Astrocyte (in vitro differentiated cells and primary cell): ENCODE data around the gene RIC1. TPM values are rescaled to one million over a fixed set of nuclear protein-coding genes. Genes with fewer than 3 reads are reported as not detected.

Source experiments
- DNase-seq: peaks from one replicate; pipeline ENCODE4 v3.0.0-alpha.2; 2010; ENCODE audit warnings: low read depth
- FAIRE-seq: peaks from 2 replicates; lab custom pipeline; 2011; peaks lifted over from hg19 to GRCh38; lab: Jason Lieb, UNC
- H2AFZ ChIP-seq: 2 replicates; pipeline ENCODE4 v1.6.0; 2012; ENCODE audit warnings: low read depth, low read length, inconsistent platforms
- H3K27ac ChIP-seq: 2 replicates; pipeline ENCODE4 v1.5.1; 2011; ENCODE audit warnings: low read depth, low read length, inconsistent platforms
- H3K27me3 ChIP-seq: 2 replicates; pipeline ENCODE4 v1.6.0; 2011; ENCODE audit warnings: low read length, inconsistent platforms; ENCODE audit not compliant: insufficient read depth
- H3K36me3 ChIP-seq: 2 replicates; pipeline ENCODE4 v1.5.1; 2011; ENCODE audit warnings: low read length, inconsistent platforms; ENCODE audit not compliant: insufficient read depth
- H3K4me1 ChIP-seq: 2 replicates; pipeline ENCODE4 v1.5.1; 2011; ENCODE audit warnings: low read length, inconsistent platforms; ENCODE audit not compliant: insufficient read depth
- H3K4me2 ChIP-seq: 2 replicates; pipeline ENCODE4 v1.6.0; 2012; ENCODE audit warnings: low read length, inconsistent platforms
- H3K4me3 ChIP-seq: 2 replicates; pipeline ENCODE4 v1.5.1; 2011; ENCODE audit warnings: low read depth, mild to moderate bottlenecking, low read length, inconsistent platforms; ENCODE audit not compliant: insufficient read depth
- H3K79me2 ChIP-seq: 2 replicates; pipeline ENCODE4 v1.6.0; 2012; ENCODE audit warnings: mild to moderate bottlenecking, low read length, inconsistent platforms; ENCODE audit not compliant: insufficient read depth
- H3K9ac ChIP-seq: 2 replicates; pipeline ENCODE4 v1.6.0; 2012; ENCODE audit warnings: mild to moderate bottlenecking, low read length, inconsistent platforms
- H3K9me3 ChIP-seq: 2 replicates; pipeline ENCODE4 v1.5.1; 2012; ENCODE audit warnings: low read depth, mild to moderate bottlenecking, low read length, inconsistent platforms; ENCODE audit not compliant: insufficient read depth
- H4K20me1 ChIP-seq: 2 replicates; pipeline ENCODE4 v1.6.0; 2012; ENCODE audit warnings: low read length, inconsistent platforms; ENCODE audit not compliant: insufficient read depth
- H3K27ac Mint-ChIP-seq: one replicate; pipeline ENCODE4 v1.8.0; 2021; ENCODE audit warnings: mild to moderate bottlenecking, mixed read lengths; ENCODE audit not compliant: unreplicated experiment
- H3K27me3 Mint-ChIP-seq: one replicate; pipeline ENCODE4 v1.8.0; 2021; ENCODE audit warnings: low read depth, mixed read lengths; ENCODE audit not compliant: unreplicated experiment
- H3K36me3 Mint-ChIP-seq: one replicate; pipeline ENCODE4 v1.8.0; 2021; ENCODE audit warnings: low read depth, mixed read lengths; ENCODE audit not compliant: unreplicated experiment
- H3K4me1 Mint-ChIP-seq: one replicate; pipeline ENCODE4 v1.8.0; 2021; ENCODE audit warnings: low read depth, mixed read lengths; ENCODE audit not compliant: unreplicated experiment
- H3K4me3 Mint-ChIP-seq: one replicate; pipeline ENCODE4 v1.8.0; 2021; ENCODE audit warnings: mild to moderate bottlenecking, moderate library complexity, mixed read lengths; ENCODE audit not compliant: unreplicated experiment
- H3K9me3 Mint-ChIP-seq: one replicate; pipeline ENCODE4 v1.8.0; 2021; ENCODE audit warnings: mild to moderate bottlenecking, mixed read lengths; ENCODE audit not compliant: unreplicated experiment
- EZH2 ChIP-seq: IDR thresholded peaks from 2 replicates; pipeline ENCODE4 v1.6.1; 2012; ENCODE audit warnings: mild to moderate bottlenecking, low read length, inconsistent platforms; ENCODE audit not compliant: insufficient read depth
- total RNA-seq: library from RNA; stranded (reverse); gene quantifications from 2 replicates; pipeline ENCODE4 v1.2.1, GENCODE V29; 2021
- TF ChIP-seq, protein P1 (sequence below): IDR thresholded peaks from 2 replicates; pipeline ENCODE4 v1.5.1; 2011; ENCODE audit warnings: low read depth, mild to moderate bottlenecking, inconsistent platforms, low read length, moderate library complexity; ENCODE audit not compliant: insufficient read depth

The RIC1 gene
- total RNA-seq, 1 donor from 2014 or later = 53.8 TPM

- no peak for TF ChIP-seq EZH2
- TF ChIP-seq, protein P1, sequence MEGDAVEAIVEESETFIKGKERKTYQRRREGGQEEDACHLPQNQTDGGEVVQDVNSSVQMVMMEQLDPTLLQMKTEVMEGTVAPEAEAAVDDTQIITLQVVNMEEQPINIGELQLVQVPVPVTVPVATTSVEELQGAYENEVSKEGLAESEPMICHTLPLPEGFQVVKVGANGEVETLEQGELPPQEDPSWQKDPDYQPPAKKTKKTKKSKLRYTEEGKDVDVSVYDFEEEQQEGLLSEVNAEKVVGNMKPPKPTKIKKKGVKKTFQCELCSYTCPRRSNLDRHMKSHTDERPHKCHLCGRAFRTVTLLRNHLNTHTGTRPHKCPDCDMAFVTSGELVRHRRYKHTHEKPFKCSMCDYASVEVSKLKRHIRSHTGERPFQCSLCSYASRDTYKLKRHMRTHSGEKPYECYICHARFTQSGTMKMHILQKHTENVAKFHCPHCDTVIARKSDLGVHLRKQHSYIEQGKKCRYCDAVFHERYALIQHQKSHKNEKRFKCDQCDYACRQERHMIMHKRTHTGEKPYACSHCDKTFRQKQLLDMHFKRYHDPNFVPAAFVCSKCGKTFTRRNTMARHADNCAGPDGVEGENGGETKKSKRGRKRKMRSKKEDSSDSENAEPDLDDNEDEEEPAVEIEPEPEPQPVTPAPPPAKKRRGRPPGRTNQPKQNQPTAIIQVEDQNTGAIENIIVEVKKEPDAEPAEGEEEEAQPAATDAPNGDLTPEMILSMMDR = no peak
- Mint-ChIP-seq H3K27me3 (no peaks in the 10 kb centered on the region), H3K4me3 (no peak overlapping the region), H3K9me3 (peaks cover 10% of the 10 kb centered on the region), H3K27ac (no peak overlapping the region), H3K36me3 (peaks cover 15% of the 10 kb centered on the region), H3K4me1 (peaks cover 11% of the 10 kb centered on the region)
- H3K4me1 ChIP-seq = no peaks in the 10 kb centered on the region
- H3K4me2 ChIP-seq = no peak overlapping the region
- H3K27me3 ChIP-seq = no peaks in the 10 kb centered on the region
- H3K36me3 ChIP-seq = no peaks in the 10 kb centered on the region
- FAIRE-seq = no peak
- H3K4me3 ChIP-seq = no peak overlapping the region
- no peak overlapping the region for H3K9ac ChIP-seq
- H3K27ac ChIP-seq = no peak overlapping the region
- no peaks in the 10 kb centered on the region for H3K9me3 ChIP-seq
- H2AFZ ChIP-seq = no peak overlapping the region
- no peak for DNase-seq
- H3K79me2 ChIP-seq = peaks cover 99% of the 10 kb centered on the region
- H4K20me1 ChIP-seq = peaks cover 87% of the 10 kb centered on the region
These were observed 10.9 kb downstream of the RIC1 start for GRCh38 chr9:5639816-5640215.

GRCh38 chr9:5642170-5642569, 13.3 kb downstream of the RIC1 start:
- no peaks in the 10 kb centered on the region for H3K36me3 ChIP-seq
- no peaks in the 10 kb centered on the region for H3K27me3 ChIP-seq
- H3K4me1 Mint-ChIP-seq = peaks cover 24% of the 10 kb centered on the region
- peaks cover 94% of the 10 kb centered on the region for H4K20me1 ChIP-seq
- no peak overlapping the region for H3K9ac ChIP-seq
- H3K4me3 Mint-ChIP-seq = no peak overlapping the region
- no peak overlapping the region for H3K4me2 ChIP-seq
- no peak overlapping the region for H3K27ac ChIP-seq
- no peak overlapping the region for H2AFZ ChIP-seq
- no peak overlapping the region for H3K27ac Mint-ChIP-seq
- peaks cover 4% of the 10 kb centered on the region for H3K9me3 Mint-ChIP-seq
- FAIRE-seq (no peak), DNase-seq (no peak)
- peaks cover 99% of the 10 kb centered on the region for H3K79me2 ChIP-seq
- H3K27me3 Mint-ChIP-seq = no peaks in the 10 kb centered on the region
- H3K4me1 ChIP-seq = no peaks in the 10 kb centered on the region
- H3K4me3 ChIP-seq = no peak overlapping the region
- H3K36me3 Mint-ChIP-seq = peaks cover 13% of the 10 kb centered on the region
- TF ChIP-seq, protein P1 = no peak
- TF ChIP-seq EZH2 = no peak
- no peaks in the 10 kb centered on the region for H3K9me3 ChIP-seq

GRCh38 chr9:5643005-5643624, 14.2 kb downstream of the RIC1 start:
- H3K36me3 ChIP-seq = no peaks in the 10 kb centered on the region
- H3K36me3 Mint-ChIP-seq = peaks cover 13% of the 10 kb centered on the region
- TF ChIP-seq, protein P1 = no peak
- TF ChIP-seq EZH2 = no peak
- no peaks in the 10 kb centered on the region for H3K4me1 ChIP-seq
- H3K4me3 ChIP-seq = no peak overlapping the region
- no peak overlapping the region for H3K9ac ChIP-seq
- peaks cover 89% of the 10 kb centered on the region for H4K20me1 ChIP-seq
- H3K4me1 Mint-ChIP-seq = peaks cover 26% of the 10 kb centered on the region
- no peaks in the 10 kb centered on the region for H3K27me3 ChIP-seq
- no peak overlapping the region for H3K27ac ChIP-seq
- H3K27ac Mint-ChIP-seq = no peak overlapping the region
- FAIRE-seq (no peak), DNase-seq (peak; percentile 37)
- no peak overlapping the region for H3K4me2 ChIP-seq
- H3K4me3 Mint-ChIP-seq = no peak overlapping the region
- no peaks in the 10 kb centered on the region for H3K27me3 Mint-ChIP-seq
- no peak overlapping the region for H2AFZ ChIP-seq
- peaks cover 98% of the 10 kb centered on the region for H3K79me2 ChIP-seq
- H3K9me3 ChIP-seq = no peaks in the 10 kb centered on the region
- peaks cover 4% of the 10 kb centered on the region for H3K9me3 Mint-ChIP-seq
